GM12872 (cell line): Measurements from ENCODE around the gene OR10A3.

Experiments
- TF ChIP-seq, protein P1 (sequence below): IDR thresholded peaks from 3 replicates; pipeline ENCODE4 v1.5.1; 2011; ENCODE audit warnings: low read depth, mild to moderate bottlenecking, low read length, moderate library complexity; ENCODE audit not compliant: insufficient read depth

Gene OR10A3

DNA sequence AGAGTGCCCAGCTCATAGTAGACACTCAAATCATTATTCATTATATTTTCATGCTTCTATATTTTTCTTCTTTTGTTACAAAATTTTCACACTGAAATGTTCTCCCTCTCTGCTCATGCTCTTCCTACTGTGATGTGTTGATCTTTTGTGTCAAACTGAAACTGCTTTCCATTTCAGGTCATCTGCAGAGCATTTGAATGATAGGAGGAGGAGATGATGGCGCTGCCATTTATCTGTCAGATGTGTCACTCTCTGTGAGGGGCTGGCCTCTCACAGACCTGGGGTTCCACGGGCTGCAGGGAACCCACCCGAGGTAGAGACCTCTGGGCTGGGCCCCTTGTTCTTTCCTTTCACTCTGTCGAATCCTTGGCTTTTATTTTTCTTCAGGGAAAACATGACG, 51.5 kb downstream of the OR10A3 start:
- TF ChIP-seq, protein P1, sequence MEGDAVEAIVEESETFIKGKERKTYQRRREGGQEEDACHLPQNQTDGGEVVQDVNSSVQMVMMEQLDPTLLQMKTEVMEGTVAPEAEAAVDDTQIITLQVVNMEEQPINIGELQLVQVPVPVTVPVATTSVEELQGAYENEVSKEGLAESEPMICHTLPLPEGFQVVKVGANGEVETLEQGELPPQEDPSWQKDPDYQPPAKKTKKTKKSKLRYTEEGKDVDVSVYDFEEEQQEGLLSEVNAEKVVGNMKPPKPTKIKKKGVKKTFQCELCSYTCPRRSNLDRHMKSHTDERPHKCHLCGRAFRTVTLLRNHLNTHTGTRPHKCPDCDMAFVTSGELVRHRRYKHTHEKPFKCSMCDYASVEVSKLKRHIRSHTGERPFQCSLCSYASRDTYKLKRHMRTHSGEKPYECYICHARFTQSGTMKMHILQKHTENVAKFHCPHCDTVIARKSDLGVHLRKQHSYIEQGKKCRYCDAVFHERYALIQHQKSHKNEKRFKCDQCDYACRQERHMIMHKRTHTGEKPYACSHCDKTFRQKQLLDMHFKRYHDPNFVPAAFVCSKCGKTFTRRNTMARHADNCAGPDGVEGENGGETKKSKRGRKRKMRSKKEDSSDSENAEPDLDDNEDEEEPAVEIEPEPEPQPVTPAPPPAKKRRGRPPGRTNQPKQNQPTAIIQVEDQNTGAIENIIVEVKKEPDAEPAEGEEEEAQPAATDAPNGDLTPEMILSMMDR = no peak
